HG03571 (cell line): ENCODE measurements around the gene CR2.
"Not testable (repeated sequence)": the region's sequence is repeated elsewhere in the genome, so short reads cannot be mapped to it uniquely, and the experiment has no call there.

Experiments used
- ATAC-seq: cut with Tn5 transposase; IDR thresholded peaks from one replicate; pipeline ENCODE4 v1.9.1; 2021; ENCODE audit not compliant: unreplicated experiment

CR2 gene

DNA sequence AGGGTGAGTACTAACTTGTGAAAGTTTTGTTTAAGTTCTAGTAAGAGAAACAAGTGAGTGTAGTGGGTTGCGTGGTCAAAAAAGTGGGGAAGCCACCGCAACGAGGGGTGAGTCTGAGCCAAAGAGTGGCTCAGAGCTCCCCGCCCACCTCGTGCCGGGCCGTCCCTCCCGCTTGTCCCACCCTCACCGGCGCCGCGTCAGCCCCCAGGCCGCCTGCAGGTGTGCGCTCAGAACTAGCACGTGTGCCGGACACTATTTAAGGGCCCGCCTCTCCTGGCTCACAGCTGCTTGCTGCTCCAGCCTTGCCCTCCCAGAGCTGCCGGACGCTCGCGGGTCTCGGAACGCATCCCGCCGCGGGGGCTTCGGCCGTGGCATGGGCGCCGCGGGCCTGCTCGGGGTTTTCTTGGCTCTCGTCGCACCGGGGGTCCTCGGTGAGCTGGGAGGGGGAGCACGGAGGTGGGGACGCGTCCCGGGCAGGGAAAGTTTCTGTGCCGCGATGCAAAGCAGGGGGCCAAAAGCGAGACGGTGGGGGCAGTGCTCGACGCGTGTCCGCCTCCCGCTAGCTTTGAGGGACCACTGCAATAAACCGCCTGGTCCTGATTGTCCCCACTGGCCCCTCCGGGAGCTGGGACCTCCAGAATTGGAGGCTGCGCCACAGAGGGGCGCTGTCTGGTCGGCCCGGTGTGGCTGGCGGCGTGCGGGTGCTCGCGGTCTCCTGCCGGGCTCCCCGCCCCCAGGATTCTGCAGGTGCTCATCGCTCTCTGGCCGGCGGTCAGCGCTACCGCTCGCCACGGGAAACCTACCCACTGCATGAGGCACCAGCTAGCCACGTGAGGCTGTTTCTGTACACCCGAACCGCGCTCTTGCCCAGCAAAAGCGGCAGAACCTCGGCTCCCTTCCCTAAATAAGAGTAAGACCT, at the start of gene CR2:
Gene CR2 (plus strand): TSS at position 283 of the 919 bp plus-strand sequence. CDS start 91 bp downstream, at position 374.
- ATAC-seq, result peak; percentile 71

DNA sequence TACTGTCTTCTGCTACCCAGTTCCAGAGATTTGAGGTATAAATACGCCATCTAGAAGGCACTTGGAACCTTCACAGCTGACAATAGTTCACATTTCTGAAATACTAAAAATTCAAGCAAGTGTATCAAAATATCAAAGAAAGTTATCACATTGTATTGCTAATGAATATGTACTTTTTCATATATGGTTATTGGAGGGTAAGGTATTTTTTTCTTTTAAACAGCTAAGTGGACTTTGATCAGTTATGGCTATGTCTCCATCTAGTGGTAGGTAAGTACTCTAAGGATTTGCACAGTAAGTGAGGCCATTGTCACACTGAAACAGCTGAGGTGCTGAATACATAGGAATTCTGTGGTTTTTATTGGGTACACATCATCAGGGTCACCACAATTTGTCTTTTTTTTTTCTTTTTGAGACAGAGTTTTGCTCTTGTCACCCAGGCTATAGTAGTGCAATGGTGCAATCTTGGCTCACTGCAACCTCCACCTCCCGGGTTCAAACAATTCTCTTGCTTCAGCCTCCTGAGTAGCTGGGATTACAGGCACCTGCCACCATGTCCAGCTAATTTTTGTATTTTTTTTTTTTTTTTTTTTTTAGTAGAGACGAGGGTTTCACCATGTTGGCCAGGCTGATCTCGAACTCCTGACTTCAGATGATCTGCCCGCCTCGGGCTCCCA, 49.1 kb upstream of the CR2 start:
- peak; percentile 57 for ATAC-seq

DNA sequence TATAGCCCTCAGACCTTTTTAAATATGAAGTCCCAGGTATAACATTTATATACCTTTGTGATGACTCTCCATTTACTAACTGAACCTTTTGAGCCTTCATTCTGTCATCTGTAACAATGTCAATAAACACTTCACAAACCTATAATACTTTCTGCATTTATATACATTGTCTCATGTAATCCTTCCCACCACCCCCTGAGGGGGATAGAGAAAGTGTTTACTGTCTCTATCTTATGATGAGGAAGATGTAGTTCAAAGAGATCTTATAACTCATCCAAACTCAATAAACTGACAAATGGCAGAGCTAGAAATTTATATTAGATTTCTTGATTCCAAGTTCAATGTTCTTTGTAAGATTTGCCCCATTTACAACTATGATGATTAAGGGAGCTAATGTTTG, 48.3 kb upstream of the CR2 start:
- ATAC-seq, result no peak

DNA sequence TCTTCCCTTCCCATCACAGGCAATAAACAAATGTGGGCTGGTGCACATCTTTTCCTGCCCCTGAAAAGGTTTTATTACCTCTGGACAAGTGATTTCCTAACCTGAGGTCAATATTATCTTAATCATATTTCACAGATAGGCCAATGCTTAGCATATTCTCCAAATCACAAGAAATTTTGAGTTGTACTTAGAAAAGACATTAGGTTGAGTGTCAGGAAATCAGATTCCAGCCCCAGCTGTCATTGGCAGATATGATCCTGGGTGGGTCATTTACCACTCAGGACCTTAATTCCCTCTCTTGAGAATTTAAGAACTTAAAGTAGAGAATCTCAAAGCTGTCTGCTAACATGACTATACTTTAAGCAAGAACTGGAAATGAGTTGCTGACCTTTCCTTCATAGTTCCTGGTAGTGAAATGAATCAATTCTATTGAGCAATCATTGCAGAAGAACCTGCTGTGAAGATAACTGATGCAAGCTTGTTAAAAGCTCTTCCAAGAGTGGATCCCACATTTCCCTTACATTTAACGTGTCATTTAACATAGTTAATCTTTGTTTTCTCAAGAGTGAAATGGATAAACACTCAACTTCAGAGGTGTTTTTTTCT, 46.4 kb upstream of the CR2 start:
- no peak for ATAC-seq

DNA sequence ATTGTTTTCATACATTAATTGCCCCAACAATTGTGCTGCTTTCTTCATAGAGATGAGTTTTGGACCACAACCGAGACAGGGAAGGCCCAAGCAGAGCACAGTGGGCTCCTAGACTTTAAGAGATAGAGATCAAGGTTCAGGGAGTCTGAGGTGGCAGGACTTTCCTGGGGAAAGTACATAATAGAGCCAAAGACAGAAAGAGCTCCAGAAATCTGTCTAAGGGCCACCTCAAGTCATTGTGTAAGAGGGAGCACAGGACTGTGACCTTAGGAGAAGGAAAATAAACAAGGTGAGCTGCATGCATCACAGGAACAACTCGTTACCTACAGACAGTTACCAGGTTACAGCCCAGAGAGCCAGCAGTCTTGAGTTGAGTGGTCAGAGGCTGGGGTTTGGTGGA, 41.3 kb upstream of the CR2 start:
- ATAC-seq, result no peak

DNA sequence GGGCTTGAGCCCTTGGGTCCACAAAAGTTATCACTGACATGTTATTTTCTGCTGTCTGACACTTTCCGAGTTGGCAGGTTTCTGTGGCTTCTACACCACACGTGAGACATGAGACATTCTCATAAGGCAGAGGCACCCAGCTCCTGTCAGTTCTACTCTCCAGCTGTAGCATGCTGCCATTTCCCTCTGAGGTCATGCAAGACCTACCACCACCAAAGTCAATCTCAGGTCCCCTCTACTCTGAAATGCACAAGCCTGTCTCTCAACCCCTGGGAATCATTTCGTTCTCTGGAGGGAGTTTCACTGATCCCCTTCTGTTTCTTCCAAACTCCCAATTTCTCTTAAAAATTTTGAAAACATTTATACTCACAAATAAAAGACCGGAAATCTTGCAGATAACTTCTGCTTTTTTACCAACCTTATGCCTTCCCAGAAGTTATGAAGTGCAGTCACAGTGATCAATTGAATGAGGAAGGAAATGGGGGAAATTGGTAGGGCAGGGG, 39.5 kb upstream of the CR2 start:
- ATAC-seq, result peak; percentile 79

- no peak for ATAC-seq
Observed at GRCh38 chr1:207417076-207417475, 37.1 kb upstream of the CR2 start.

DNA sequence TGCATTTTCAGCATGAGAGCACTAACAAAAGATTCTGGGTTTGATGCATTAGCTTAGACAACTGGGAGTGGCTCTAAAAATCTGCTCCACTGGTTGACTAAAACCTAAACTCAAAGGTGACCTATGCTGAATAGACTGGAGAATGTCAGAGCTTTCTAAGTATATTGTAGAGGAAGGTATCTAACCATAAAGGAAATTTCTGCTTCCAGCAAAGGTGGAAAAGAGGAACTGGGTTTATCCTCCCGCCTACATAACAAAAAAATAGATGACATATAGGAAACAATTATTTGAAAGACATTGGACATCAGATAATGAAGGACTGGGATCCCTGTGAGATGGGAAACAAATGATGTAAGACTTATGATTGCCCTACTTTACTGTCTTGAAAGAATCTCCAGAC, 35.8 kb upstream of the CR2 start:
- ATAC-seq, result no peak

DNA sequence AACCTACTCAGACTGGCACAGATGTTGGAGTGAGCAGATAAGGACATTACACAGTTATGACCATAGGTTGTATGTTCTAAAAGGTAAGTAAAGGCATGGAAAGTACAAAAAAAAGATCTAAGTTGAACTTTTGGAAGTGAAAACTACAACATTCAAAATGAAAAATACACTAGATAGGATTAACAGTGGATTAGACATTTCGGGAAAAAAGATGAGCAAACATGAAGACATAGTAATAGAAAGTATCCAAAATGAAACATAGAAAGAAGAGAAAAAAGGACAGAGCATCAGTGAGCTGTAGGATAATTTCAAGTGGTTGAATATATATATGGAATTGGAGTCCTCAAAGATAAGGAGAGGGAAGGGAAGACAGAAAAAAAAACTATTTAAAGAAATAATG, 34.0 kb upstream of the CR2 start:
- no peak for ATAC-seq

DNA sequence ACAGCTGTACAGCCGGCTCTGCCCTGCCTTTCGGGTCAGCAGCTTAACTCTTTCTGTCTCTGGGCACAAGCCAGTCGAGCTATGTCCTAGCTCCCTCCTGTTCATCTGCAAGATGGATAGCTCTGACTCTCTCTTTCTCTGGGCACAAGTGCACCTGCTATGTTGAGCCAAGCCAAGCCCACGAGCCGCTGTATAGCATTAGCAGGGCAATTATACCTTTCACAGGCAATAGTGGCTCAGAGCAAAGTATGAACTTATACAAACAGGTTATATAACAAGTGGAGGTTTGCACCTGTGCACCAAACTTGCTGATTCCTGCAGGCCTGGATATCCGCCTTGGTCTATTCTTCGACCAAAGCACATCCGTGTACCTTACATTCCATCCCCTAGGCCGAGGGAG, 33.0 kb upstream of the CR2 start:
- ATAC-seq, result no peak

DNA sequence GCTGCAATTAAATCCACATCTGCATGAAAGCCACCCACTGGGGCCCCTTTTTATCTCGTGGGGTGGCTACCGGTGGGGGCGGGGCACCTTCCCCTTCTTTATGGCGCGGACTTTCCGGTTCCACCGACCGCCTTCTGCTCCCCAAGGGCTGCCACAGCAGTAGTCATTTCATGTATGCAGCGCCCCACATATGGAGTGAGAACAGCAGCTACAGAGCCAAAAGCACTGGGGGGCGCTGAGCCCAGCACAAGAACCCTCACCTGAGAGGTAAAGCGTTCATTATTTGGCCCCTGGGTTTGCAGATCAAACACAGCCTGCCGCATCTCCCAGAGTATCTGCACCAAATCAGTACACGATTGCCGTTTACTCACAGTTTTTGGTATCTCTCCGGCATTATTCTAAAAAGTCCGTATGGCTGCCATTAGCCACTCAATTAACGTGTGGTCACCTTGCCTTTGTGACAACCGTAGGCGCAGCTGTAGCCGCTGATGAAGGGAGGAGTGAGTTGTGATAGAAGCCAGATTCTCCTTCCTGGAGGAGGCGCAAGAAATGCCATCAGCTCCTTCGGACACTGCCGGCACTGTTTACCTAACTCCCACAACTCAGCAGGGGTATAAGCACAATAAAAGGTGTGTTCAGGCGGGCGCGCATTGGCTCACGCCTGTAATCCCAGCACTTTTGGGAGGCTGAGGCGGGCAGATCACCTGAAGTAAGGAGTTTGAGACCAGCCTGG, 30.4 kb upstream of the CR2 start:
- no peak for ATAC-seq

- ATAC-seq, result no peak
Observed at GRCh38 chr1:207424570-207425131, 29.5 kb upstream of the CR2 start.

- no peak for ATAC-seq
Observed at GRCh38 chr1:207427832-207428585, 26.1 kb upstream of the CR2 start.

GRCh38 chr1:207428783-207429182, 25.3 kb upstream of the CR2 start:
- ATAC-seq, result no peak

DNA sequence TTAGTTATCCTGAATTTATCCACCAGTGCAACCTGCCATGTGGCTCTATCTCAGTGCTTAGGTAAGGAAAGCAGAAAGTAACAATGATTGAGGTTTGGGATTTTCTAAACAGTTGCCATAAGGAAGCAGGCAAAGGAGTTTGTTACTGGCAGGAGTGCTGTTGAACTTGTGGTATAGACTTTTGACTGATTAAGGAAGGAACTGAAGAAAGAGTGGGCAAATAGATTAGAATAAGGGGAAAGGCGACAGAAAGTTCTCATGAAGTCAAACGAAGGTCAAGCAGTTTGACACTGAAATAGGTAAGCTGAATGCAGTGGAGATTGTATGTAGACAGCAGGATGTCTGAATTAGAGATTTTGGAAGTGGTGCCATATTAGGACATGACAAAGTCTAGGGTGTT, 24.2 kb upstream of the CR2 start:
- no peak for ATAC-seq

DNA sequence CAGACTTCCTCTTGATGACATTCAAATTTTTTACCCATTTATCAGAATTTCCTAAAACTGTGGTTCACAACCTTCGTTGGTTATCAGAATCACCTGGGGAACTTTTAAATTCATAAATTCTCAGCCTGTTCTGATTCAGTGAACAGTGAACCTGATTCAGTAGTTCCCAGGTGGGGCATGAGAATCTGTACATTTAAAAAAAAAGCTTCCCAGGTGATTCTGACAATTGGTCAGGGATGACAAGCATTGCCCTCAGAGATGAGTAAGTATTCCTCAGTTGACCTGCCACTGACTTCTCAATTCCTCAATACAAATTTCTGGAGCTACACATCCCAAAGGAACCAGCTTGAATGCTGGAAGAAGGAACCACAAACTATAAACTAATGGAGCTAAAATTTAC, 23.5 kb upstream of the CR2 start:
- ATAC-seq, result no peak

- no peak for ATAC-seq
Observed at GRCh38 chr1:207431508-207431907, 22.6 kb upstream of the CR2 start.

DNA sequence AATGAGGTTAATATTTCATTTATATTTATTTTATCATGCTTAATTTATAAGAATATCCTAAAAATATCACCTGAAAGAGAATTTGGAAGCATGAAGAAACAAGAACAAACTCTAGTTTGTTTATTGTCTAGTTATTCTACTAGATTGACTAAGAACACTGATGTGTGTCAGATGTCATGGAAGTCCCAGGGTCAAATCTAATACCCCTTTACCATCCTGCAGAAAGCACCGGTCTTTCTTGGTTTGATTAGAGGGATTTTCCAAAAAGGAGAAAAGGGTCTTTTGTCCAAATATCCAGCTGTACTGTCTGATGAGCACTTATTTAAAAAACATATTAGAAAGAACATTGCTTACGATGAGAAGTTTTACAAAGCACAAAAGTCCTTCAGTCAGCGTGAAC, 20.7 kb upstream of the CR2 start:
- ATAC-seq, result no peak

- ATAC-seq, result not testable (repeated sequence)
Observed at GRCh38 chr1:207436746-207437145, 17.4 kb upstream of the CR2 start.

DNA sequence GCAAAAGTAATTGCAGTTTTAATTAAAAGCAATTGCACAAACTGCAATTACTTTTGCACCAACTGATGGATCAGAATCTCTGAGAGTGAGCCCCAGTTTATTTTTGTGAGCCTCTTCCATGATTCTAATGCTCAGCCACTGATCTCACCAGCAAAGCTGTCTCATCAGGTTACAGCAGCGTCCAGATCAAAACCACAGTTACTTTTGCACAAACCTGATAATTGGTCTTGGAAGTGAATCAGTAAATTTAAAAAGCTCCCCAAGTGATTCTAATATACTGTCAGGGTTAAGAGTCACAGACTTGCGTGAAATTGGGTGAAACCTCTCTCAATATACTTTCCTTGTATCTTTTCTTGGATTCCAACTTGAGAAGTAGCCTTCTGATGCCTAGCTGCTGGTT, 13.5 kb upstream of the CR2 start:
- no peak for ATAC-seq
